Psoas muscle (tissue), 8 donors: Measurements from ENCODE around the gene KCNT1. TPM values are rescaled to one million over a fixed set of nuclear protein-coding genes. Genes with fewer than 3 reads are reported as not detected.

Experiments
- ATAC-seq, 4 donors: fragments of 200-7000 bp; cut with Tn5 transposase; one replicate each; pipeline ENCODE4 v1.9.1; 2020; ENCODE audit warnings: moderate library complexity in 3 of 4, mild to moderate bottlenecking in 2 of 4
- DNase-seq, 2 donors: peaks; one replicate each; pipeline ENCODE4 v3.0.0-alpha.2; 2020
- H3K27ac ChIP-seq: fragments of 200-600 bp; one replicate; pipeline ENCODE4 v1.8.0; 2022
- H3K27me3 ChIP-seq, 3 donors: fragments of 200-600 bp in 1 of 3; one replicate each; pipeline versions ENCODE4 v1.6.1 to v1.8.0; 2013 to 2022; ENCODE audit warnings: low read length in 2 of 3, mild to moderate bottlenecking in 2 of 3, moderate library complexity in 1 of 3; ENCODE audit not compliant: insufficient read depth in 3 of 3
- H3K36me3 ChIP-seq, 2 donors: fragments of 200-600 bp in 1 of 2; one replicate each; pipeline versions ENCODE4 v1.6.1 to v1.8.0; 2013 to 2022; ENCODE audit warnings: low read depth in 1 of 2, mild to moderate bottlenecking in 1 of 2, moderate library complexity in 1 of 2; ENCODE audit not compliant: insufficient read depth in 1 of 2
- H3K4me1 ChIP-seq: fragments of 200-600 bp; one replicate; pipeline ENCODE4 v1.8.0; 2022
- H3K4me3 ChIP-seq: fragments of 200-600 bp; one replicate; pipeline ENCODE4 v1.8.0; 2022; ENCODE audit warnings: mild to moderate bottlenecking
- H3K9me3 ChIP-seq: fragments of 200-600 bp; one replicate; pipeline ENCODE4 v1.8.0; 2022
- CTCF ChIP-seq: fragments of 200-600 bp; IDR thresholded peaks from one replicate; pipeline ENCODE4 v1.8.0; 2022; ENCODE audit warnings: antibody characterized with exemption
- WGBS, 3 donors: extraction: QIAGEN DNeasy Blood & Tissue Kit; methylation state at CpG; one replicate each; pipeline versions ENCODE4 v1.1.6 to v1.1.7; 2013; 5-methylcytosine and 5-hydroxymethylcytosine counted together
- intact Hi-C, 2 donors: fragments of 100-400 bp; cut with DNase I; formaldehyde crosslinking; loops; one replicate each; pipeline versions ENCODE4 v1.11.0 to v1.14.2; 2022
- polyA plus RNA-seq, 3 donors: library from polyadenylated mRNA; stranded (reverse); fragments of 200-250 nt; gene quantifications; one replicate each; pipeline ENCODE4 v1.2.3, GENCODE V29; 2013
- total RNA-seq, 4 donors: library from RNA; stranded (reverse); fragmentation: NEBNext Ultra II Directional in 2 of 4; extraction: Animal tissue kit (Norgen Biotek cat#: 25700) in 2 of 4; gene quantifications; one replicate each; pipeline versions ENCODE4 v1.2.1 to v1.2.4, GENCODE V29; 2021 to 2023
- donor health status: healthy with polysubstance abuse.
- donor health status: DM: no; HTN: no; CAD: no; lungs with moderate emphysema.
- donor health status: Bipolar disorder and iron deficiency.
- donor health status: healthy.
- donor health status: DM: yes; HTN: yes; CAD: no.
- donor health status: DM: no; HTN: no; CAD: no.
- donor health status: DM: no; HTN: no; CAD: no.
- donor health status: DM: yes; HTN: yes; CAD: no.

KCNT1 gene
- total and polyA plus RNA-seq, 7 donors = 1.1 to 15.0 (median 10.3) TPM

- WGBS, 3 donors = 83 to 88% (median 84%) methylated on average over 23 to 24 of the region's 24 CpGs
- ATAC-seq (no peak), DNase-seq (no peak)
- H3K27ac ChIP-seq = no peak overlapping the region
- intact Hi-C loops = no loop called here
- no peaks in the 10 kb centered on the region for H3K4me1 ChIP-seq
- no peaks in the 10 kb centered on the region for H3K27me3 ChIP-seq
- H3K36me3 ChIP-seq = peaks cover 0 to 14% of the 10 kb centered on the region in 2 donors
- H3K4me3 ChIP-seq = no peak overlapping the region
- no peak for TF ChIP-seq CTCF
- no peaks in the 10 kb centered on the region for H3K9me3 ChIP-seq
Observed at GRCh38 chr9:135804581-135805421, 102.8 kb downstream of the KCNT1 start.

- WGBS, 3 donors = 85 to 90% (median 86%) methylated on average over 20 to 22 of the region's 22 CpGs
- no peak for ATAC-seq
- H3K4me1 ChIP-seq = no peaks in the 10 kb centered on the region
- no peak overlapping the region for H3K27ac ChIP-seq
- intact Hi-C loops = no loop called here
- peaks cover 0 to 21% of the 10 kb centered on the region in 2 donors for H3K36me3 ChIP-seq
- no peaks in the 10 kb centered on the region for H3K27me3 ChIP-seq
- DNase-seq = no peak
- no peaks in the 10 kb centered on the region for H3K9me3 ChIP-seq
- no peak overlapping the region for H3K4me3 ChIP-seq
- no peak for TF ChIP-seq CTCF
Observed at GRCh38 chr9:135805422-135806022, 103.5 kb downstream of the KCNT1 start.

- 66 to 69% (median 67%) methylated on average over 10 of the region's 10 CpGs for WGBS, 3 donors
- H3K4me1 ChIP-seq = no peaks in the 10 kb centered on the region
- no peak for ATAC-seq
- H3K9me3 ChIP-seq = no peaks in the 10 kb centered on the region
- no peak for DNase-seq
- intact Hi-C loops = no loop called here
- no peak overlapping the region for H3K27ac ChIP-seq
- no peak for TF ChIP-seq CTCF
- H3K27me3 ChIP-seq = no peaks in the 10 kb centered on the region
- H3K4me3 ChIP-seq = no peak overlapping the region
- peaks cover 0 to 53% of the 10 kb centered on the region in 2 donors for H3K36me3 ChIP-seq
Observed at GRCh38 chr9:135809166-135809565, 107.2 kb downstream of the KCNT1 start.

GRCh38 chr9:135810806-135811575 is 109.0 kb downstream of the KCNT1 start:
- no peaks in the 10 kb centered on the region for H3K27me3 ChIP-seq
- H3K4me1 ChIP-seq = no peaks in the 10 kb centered on the region
- ATAC-seq (no peak), DNase-seq (no peak)
- TF ChIP-seq CTCF = no peak
- H3K4me3 ChIP-seq = no peak overlapping the region
- 76 to 81% (median 81%) methylated on average over 23 of the region's 23 CpGs for WGBS, 3 donors
- no peaks in the 10 kb centered on the region for H3K9me3 ChIP-seq
- intact Hi-C loops = no loop called here
- H3K36me3 ChIP-seq = peaks cover 5 to 70% of the 10 kb centered on the region in 2 donors
- no peak overlapping the region for H3K27ac ChIP-seq
